Middle frontal gyrus (tissue), 1 donor: ENCODE data around the gene CBLN3.

Experiments used
- DNase-seq: peaks from one replicate; pipeline ENCODE4 v3.0.0-alpha.2; 2015; ENCODE audit warnings: low spot score; ENCODE audit errors: extremely low spot score

The CBLN3 gene

GRCh38 chr14:24439830-24440605 is 10.6 kb upstream of the CBLN3 start:
- no peak for DNase-seq

- no peak for DNase-seq
These were observed 9.8 kb upstream of the CBLN3 start for GRCh38 chr14:24439257-24439656.

- no peak for DNase-seq
These were observed 9.0 kb upstream of the CBLN3 start for GRCh38 chr14:24438223-24439097.

- no peak for DNase-seq
These were observed 8.2 kb upstream of the CBLN3 start for GRCh38 chr14:24437736-24438067.

GRCh38 chr14:24437020-24437735 is 7.7 kb upstream of the CBLN3 start:
- DNase-seq = no peak

GRCh38 chr14:24436355-24437019 is 7.0 kb upstream of the CBLN3 start:
- peak; percentile 52 for DNase-seq

GRCh38 chr14:24435998-24436354 is 6.5 kb upstream of the CBLN3 start:
- DNase-seq = no peak

- no peak for DNase-seq
These were observed 5.8 kb upstream of the CBLN3 start for GRCh38 chr14:24435192-24435810.

GRCh38 chr14:24434676-24435075 is 5.2 kb upstream of the CBLN3 start:
- DNase-seq = no peak

GRCh38 chr14:24434036-24434435 is 4.6 kb upstream of the CBLN3 start:
- DNase-seq = no peak

GRCh38 chr14:24432259-24433131 is 3.0 kb upstream of the CBLN3 start:
- DNase-seq = no peak

- no peak for DNase-seq
These were observed 2.2 kb upstream of the CBLN3 start for GRCh38 chr14:24431569-24432258.

- DNase-seq = no peak
These were observed 1.5 kb upstream of the CBLN3 start for GRCh38 chr14:24430682-24431568.

- DNase-seq = no peak
These were observed 744 bp upstream of the CBLN3 start for GRCh38 chr14:24430143-24430681.

- no peak for DNase-seq
These were observed 657 bp downstream of the CBLN3 start for GRCh38 chr14:24428628-24429394.

- no peak for DNase-seq
These were observed 1.6 kb downstream of the CBLN3 start for GRCh38 chr14:24427537-24428508.
